GM23338 (cell line): ENCODE data around the gene FASTKD2.

Source experiments
- CREB1 ChIP-seq: fragments of 250-450 bp; sonication (Bioruptor Pico); IDR thresholded peaks from 2 replicates; pipeline ENCODE4 v1.5.0; 2020; ENCODE audit warnings: low read depth, mild to moderate bottlenecking, moderate library complexity
- ETS1 ChIP-seq: IDR thresholded peaks from 2 replicates; pipeline ENCODE4 v1.6.1; 2016; ENCODE audit warnings: antibody characterized with exemption
- EZH2 ChIP-seq: fragments of 200-600 bp; sonication (generic); IDR thresholded peaks from one replicate; pipeline ENCODE4 v1.8.0; 2017; ENCODE audit warnings: antibody characterized with exemption, mild to moderate bottlenecking, low read depth; ENCODE audit not compliant: unreplicated experiment
- EZH2phosphoT487 ChIP-seq: fragments of 200-600 bp; sonication (generic); IDR thresholded peaks from one replicate; pipeline ENCODE4 v1.8.1; 2018; ENCODE audit warnings: antibody characterized with exemption; ENCODE audit not compliant: unreplicated experiment
- JUNB ChIP-seq: IDR thresholded peaks from one replicate; pipeline ENCODE4 v1.6.1; 2016; ENCODE audit warnings: antibody characterized with exemption; ENCODE audit not compliant: unreplicated experiment
- NANOG ChIP-seq: IDR thresholded peaks from 2 replicates; pipeline ENCODE4 v1.6.1; 2016; ENCODE audit warnings: antibody characterized with exemption, borderline replicate concordance
- POLR2AphosphoS5 ChIP-seq: IDR thresholded peaks from 2 replicates; pipeline ENCODE4 v1.6.1; 2016; ENCODE audit warnings: antibody characterized with exemption, low read depth
- REST ChIP-seq: IDR thresholded peaks from one replicate; pipeline ENCODE4 v1.6.1; 2018; ENCODE audit warnings: antibody characterized with exemption; ENCODE audit not compliant: unreplicated experiment
- STAT1 ChIP-seq: IDR thresholded peaks from one replicate; pipeline ENCODE4 v1.6.1; 2016; ENCODE audit warnings: antibody characterized with exemption; ENCODE audit not compliant: unreplicated experiment
- ZNF114 ChIP-seq: fragments of 250-450 bp; sonication (Bioruptor Pico); IDR thresholded peaks from 2 replicates; pipeline ENCODE4 v1.5.0; 2020; ENCODE audit warnings: mild to moderate bottlenecking, moderate library complexity
- TF ChIP-seq, protein P1 (sequence below), 2 experiments: fragments of 200-600 bp in 1 of 2; sonication (generic) in 1 of 2; conservative IDR thresholded peaks; 2 replicates each; pipeline versions ENCODE4 v1.5.1 to v1.6.1; 2016 to 2017; ENCODE audit warnings: antibody characterized with exemption in 2 of 2, low read depth in 2 of 2, mild to moderate bottlenecking in 2 of 2, moderate library complexity in 1 of 2

DNA sequence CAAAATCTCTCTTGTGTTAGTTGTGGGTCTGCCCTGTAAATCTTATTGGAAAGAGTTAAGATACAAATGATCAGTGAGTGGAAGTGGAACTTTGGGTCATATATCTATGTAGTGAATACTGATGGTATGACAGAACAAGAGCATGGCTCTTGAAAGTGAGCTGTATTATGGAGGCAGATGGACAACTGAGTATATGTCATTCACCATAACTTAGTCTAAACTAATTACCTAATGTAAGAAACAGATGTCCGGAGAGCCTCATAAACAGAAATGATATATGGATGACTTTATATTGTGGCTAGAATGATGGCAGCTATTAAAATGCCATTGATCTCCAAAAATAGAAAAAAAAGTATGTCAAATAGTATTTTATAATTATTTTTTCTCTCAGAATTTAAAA, 72.4 kb downstream of the FASTKD2 start:
- TF ChIP-seq EZH2 (no peak), POLR2AphosphoS5 (no peak), EZH2phosphoT487 (no peak), REST (no peak), ETS1 (no peak), CREB1 (CRISPR knock-in tag) (no peak), JUNB (no peak), ZNF114 (CRISPR knock-in tag) (no peak), NANOG (no peak), STAT1 (no peak)
- TF ChIP-seq, protein P1, sequence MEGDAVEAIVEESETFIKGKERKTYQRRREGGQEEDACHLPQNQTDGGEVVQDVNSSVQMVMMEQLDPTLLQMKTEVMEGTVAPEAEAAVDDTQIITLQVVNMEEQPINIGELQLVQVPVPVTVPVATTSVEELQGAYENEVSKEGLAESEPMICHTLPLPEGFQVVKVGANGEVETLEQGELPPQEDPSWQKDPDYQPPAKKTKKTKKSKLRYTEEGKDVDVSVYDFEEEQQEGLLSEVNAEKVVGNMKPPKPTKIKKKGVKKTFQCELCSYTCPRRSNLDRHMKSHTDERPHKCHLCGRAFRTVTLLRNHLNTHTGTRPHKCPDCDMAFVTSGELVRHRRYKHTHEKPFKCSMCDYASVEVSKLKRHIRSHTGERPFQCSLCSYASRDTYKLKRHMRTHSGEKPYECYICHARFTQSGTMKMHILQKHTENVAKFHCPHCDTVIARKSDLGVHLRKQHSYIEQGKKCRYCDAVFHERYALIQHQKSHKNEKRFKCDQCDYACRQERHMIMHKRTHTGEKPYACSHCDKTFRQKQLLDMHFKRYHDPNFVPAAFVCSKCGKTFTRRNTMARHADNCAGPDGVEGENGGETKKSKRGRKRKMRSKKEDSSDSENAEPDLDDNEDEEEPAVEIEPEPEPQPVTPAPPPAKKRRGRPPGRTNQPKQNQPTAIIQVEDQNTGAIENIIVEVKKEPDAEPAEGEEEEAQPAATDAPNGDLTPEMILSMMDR (conservative IDR thresholded peaks at IDR 0.05; ENCODE audit: low read depth in 2 of 2), result no peak
